GM18502 (cell line): Measurements from ENCODE around the gene TBC1D5.
"Not testable (repeated sequence)": the region's sequence is repeated elsewhere in the genome, so short reads cannot be mapped to it uniquely, and the experiment has no call there.

Source experiments
- ATAC-seq: cut with Tn5 transposase; IDR thresholded peaks from one replicate; pipeline ENCODE4 v1.9.1; 2021; ENCODE audit warnings: mild to moderate bottlenecking; ENCODE audit not compliant: unreplicated experiment, poor library complexity

Gene TBC1D5

GRCh38 chr3:17384567-17385296, 357.7 kb downstream of the TBC1D5 start:
- no peak for ATAC-seq

GRCh38 chr3:17373304-17373703, 369.1 kb downstream of the TBC1D5 start:
- no peak for ATAC-seq

DNA sequence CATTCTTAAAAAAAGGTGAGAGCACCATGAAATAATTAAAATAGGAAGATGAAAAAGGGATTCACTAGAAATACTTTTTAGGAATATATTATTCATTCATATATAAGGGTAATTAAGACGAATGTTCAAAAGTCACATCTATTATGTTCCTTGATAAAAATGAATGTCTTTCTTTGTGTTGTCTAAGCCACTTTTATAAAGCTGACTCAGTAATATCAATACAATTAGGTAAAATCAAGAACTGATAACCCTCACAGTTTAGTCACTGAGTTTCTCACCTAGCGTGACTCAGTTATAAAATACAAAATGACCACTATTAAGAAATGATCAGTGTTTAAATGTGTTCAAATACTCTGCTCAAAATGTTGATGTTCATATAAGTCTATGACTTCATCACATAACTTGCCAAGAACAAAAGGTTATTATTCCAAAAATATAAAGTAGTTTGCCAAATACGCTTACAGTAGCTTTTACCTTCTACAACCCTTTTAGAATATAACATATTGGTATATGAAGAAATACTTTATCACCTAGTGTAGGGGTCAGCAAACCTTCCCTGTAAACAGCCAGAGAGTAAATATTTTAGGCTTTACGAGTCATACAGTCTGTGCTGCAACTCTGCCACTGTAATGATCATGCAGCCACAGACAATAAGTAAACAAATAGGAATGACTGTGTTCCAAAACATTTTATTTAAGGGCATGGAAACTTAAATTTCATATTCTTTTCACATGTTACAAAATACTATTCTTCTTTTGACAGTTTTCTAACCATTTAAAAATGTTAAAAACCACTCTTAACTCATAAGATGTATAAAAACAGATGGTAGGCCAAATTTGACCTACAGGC, 369.8 kb downstream of the TBC1D5 start:
- no peak for ATAC-seq

- no peak for ATAC-seq
Measured at GRCh38 chr3:17369973-17370372, 372.5 kb downstream of the TBC1D5 start.

GRCh38 chr3:17367171-17367570, 375.3 kb downstream of the TBC1D5 start:
- ATAC-seq, result no peak

DNA sequence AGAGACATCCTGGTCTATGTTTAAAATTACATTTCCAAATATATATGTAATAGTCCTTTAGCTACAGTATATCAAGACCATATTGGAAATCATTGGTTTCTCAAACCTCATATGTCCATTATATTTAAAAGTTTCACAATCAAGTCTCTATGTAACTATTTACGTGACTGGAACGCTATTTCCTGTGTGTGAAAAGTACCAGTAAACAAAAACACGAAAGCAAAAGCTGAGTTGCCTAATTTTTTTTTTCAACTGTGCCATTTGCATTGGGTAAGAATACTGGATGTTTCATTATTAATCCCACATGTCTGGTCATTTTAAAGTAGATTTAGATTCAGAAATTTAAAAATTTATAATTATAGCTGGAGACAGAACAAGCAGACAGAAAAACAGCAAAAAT, 381.4 kb downstream of the TBC1D5 start:
- no peak for ATAC-seq

DNA sequence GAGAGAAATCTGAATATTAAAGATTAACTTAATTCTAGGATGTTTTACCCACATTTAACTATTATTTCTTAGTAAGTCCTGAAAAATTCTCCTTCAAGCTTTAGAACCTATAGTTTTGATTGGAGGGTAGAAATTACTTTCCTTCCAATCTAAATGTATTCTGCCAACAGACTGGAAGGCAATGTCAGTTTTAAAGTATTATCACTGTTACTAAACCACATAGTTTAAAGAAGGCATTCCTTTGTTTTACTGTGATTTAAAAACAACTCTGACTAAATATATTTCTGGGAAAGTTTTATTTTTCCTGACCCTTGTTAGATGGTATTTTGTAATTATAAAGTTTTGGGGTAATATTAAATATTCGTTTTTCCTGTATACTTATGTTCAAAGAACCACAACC, 382.5 kb downstream of the TBC1D5 start:
- ATAC-seq, result no peak

- ATAC-seq, result no peak
Measured at GRCh38 chr3:17357035-17357710, 385.3 kb downstream of the TBC1D5 start.

GRCh38 chr3:17356585-17356984, 385.8 kb downstream of the TBC1D5 start:
- ATAC-seq, result no peak

GRCh38 chr3:17355591-17355990, 386.8 kb downstream of the TBC1D5 start:
- ATAC-seq, result no peak

DNA sequence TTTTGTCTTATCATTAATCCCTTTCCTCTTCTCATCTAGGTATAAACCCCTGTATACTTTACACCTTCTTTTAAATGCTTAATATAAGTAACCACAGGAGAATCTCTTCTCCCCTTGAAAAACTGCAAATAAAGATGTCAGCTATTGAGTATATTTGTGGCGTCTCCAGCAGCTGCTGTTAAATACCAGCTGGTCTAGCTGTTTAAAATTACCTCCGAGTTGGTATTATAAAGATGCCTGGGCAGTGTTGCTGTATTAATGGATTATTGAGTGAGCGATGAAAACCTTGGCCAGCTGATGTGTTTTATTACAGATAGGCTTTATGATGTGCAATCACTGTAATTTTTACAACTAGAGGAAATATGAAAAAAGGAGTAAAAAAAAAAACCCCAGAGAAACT, 388.1 kb downstream of the TBC1D5 start:
- ATAC-seq, result no peak

- no peak for ATAC-seq
Measured at GRCh38 chr3:17352620-17353019, 389.8 kb downstream of the TBC1D5 start.

- ATAC-seq, result not testable (repeated sequence)
Measured at GRCh38 chr3:17351193-17351592, 391.2 kb downstream of the TBC1D5 start.

DNA sequence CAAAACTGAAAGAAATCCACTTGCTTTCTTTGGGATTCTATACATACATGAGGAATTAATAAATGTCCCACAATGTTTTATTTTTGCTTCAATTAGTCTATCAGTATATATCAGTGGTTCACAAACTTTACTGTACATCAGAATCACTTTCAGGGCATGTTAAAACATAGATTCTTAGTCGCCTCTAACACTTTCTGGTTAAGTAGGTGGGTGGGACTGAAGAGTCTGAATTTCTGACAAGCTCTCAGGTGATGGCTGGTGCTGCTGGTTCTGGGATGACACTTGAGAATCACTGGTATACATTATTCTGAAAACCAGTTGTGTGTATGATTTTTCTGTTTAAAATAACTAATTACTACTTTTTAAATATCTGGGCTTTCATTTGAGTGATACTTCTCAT, 393.3 kb downstream of the TBC1D5 start:
- ATAC-seq, result no peak

- ATAC-seq, result no peak
Measured at GRCh38 chr3:17342119-17342518, 400.3 kb downstream of the TBC1D5 start.

GRCh38 chr3:17340693-17341092, 401.7 kb downstream of the TBC1D5 start:
- no peak for ATAC-seq

GRCh38 chr3:17340261-17340660, 402.2 kb downstream of the TBC1D5 start:
- ATAC-seq, result no peak

DNA sequence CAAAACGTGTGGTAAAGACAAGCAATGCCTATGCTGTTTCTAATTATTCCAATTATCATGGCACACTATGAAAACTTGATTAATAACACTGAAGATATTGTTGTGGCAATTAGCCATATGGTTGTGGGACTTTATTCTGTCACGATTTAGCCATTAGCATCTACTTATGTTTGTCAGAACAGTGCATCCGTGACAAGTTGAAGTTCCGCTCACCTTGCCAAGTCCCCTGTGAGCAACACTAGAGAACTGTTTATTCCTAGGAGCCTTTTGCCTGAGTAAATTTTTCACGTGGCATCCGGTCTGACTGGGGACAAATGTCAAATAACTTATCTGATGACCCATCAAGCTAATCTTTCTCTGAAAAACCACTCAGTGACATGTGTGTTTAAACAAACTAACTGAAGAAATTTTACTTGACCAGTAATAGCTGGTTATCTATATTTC, 403.3 kb downstream of the TBC1D5 start:
- ATAC-seq, result no peak

DNA sequence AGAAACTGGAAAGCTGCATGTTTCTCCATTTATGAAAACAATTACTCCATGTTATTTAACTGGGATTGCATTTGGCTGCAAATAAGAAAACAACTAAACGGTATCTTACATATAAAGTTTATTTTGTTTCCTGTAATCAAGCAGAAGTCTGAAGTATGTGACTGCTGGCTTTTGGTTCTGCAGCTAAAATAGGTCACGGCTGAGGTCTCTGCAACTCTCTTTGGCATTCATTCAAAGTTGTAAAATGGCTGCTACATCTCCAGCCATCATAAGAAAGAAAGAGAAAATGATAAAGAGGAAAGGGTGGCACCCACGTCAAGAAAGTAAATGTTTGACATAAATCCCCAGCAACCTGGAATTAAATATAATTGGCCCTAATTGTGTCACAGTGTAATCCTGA, 406.1 kb downstream of the TBC1D5 start:
- ATAC-seq, result no peak

DNA sequence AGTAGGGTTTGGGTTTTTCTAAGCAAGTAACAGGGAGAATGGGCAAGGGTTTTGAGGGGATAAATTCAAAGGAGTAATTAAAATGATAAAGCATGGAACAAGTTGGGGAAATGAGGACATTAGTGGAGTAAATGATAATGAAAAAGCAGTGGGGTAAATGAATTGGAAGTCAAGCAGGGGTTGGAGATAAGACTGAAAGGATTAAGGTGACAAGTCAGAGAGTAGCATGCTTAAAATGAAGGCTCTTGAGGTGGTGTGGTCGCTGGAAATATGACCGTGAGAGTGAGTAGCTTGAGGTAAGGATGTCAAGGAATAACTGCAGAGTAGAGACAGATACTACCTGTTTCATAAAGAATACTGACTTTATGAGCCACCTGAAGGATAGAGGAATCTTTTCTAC, 408.5 kb downstream of the TBC1D5 start:
- ATAC-seq, result no peak

GRCh38 chr3:17333446-17333845, 409.0 kb downstream of the TBC1D5 start:
- no peak for ATAC-seq
